WTC11 (cell line): ENCODE measurements around the gene RRP8. TPM values are rescaled to one million over a fixed set of nuclear protein-coding genes. Genes with fewer than 3 reads are reported as not detected.

Experiments used
- ATAC-seq: fragments of 200-7000 bp; cut with Tn5 transposase; 2 replicates; pipeline ENCODE4 v1.10.0; 2021; ENCODE audit warnings: mild to moderate bottlenecking, moderate library complexity
- CTCF ChIA-PET: fragments of 300-600 bp; sonication (Branson Sonifier 250); formaldehyde crosslinking; loops from one replicate; lab custom pipeline; 2021; ENCODE audit warnings: antibody characterized with exemption; lab: Charles Lee
- POLR2A ChIA-PET: fragments of 350-600 bp; sonication (Branson Sonifier 250); formaldehyde crosslinking; loops from one replicate; lab custom pipeline; 2021; ENCODE audit warnings: antibody characterized with exemption; lab: Charles Lee
- DNase-seq: peaks from one replicate; pipeline ENCODE4 v3.0.0; 2021; ENCODE audit warnings: low spot score
- H3K27ac Mint-ChIP-seq: 2 replicates; pipeline ENCODE4 v1.8.0; 2021; ENCODE audit warnings: mixed read lengths
- H3K27me3 Mint-ChIP-seq: 2 replicates; pipeline ENCODE4 v1.8.0; 2021; ENCODE audit warnings: low read depth, mild to moderate bottlenecking, moderate library complexity, mixed read lengths
- H3K36me3 Mint-ChIP-seq: 2 replicates; pipeline ENCODE4 v1.8.0; 2021; ENCODE audit warnings: mixed read lengths
- H3K4me1 Mint-ChIP-seq: 2 replicates; pipeline ENCODE4 v1.8.0; 2022; ENCODE audit warnings: mixed read lengths
- H3K4me3 Mint-ChIP-seq: 2 replicates; pipeline ENCODE4 v1.8.0; 2021; ENCODE audit warnings: mild to moderate bottlenecking, moderate library complexity, mixed read lengths
- H3K9me3 Mint-ChIP-seq: 2 replicates; pipeline ENCODE4 v1.8.0; 2021; ENCODE audit warnings: mixed read lengths
- ETV6 ChIP-seq: sonication (generic); formaldehyde crosslinking; IDR thresholded peaks from 2 replicates; pipeline ENCODE4 v1.8.1; 2022; ENCODE audit warnings: mild to moderate bottlenecking, missing genetic modification reagents
- FOXJ3 ChIP-seq: sonication (generic); formaldehyde crosslinking; IDR thresholded peaks from 2 replicates; pipeline ENCODE4 v1.9.0; 2021; ENCODE audit warnings: missing genetic modification reagents, mild to moderate bottlenecking, borderline replicate concordance
- NFYB ChIP-seq: sonication (generic); formaldehyde crosslinking; conservative IDR thresholded peaks from 2 replicates; pipeline ENCODE4 v1.8.0; 2022; ENCODE audit warnings: low read depth, missing genetic modification reagents
- NR1H2 ChIP-seq: sonication (generic); formaldehyde crosslinking; IDR thresholded peaks from 2 replicates; pipeline ENCODE4 v1.9.0; 2021; ENCODE audit warnings: mild to moderate bottlenecking, moderate library complexity, missing genetic modification reagents
- RORB ChIP-seq: fragments of 250-450 bp; sonication (Bioruptor Pico); IDR thresholded peaks from 2 replicates; pipeline ENCODE4 v1.9.0; 2021; ENCODE audit warnings: mild to moderate bottlenecking
- ZNF263 ChIP-seq: sonication (generic); formaldehyde crosslinking; IDR thresholded peaks from 2 replicates; pipeline ENCODE4 v1.8.1; 2022; ENCODE audit warnings: low read depth, mild to moderate bottlenecking, moderate library complexity, missing genetic modification reagents
- ZNF317 ChIP-seq: sonication (generic); formaldehyde crosslinking; IDR thresholded peaks from 2 replicates; pipeline ENCODE4 v1.8.1; 2023; ENCODE audit warnings: low read depth, mild to moderate bottlenecking, moderate library complexity, missing genetic modification reagents, borderline replicate concordance
- ZNF423 ChIP-seq: fragments of 250-450 bp; sonication (Bioruptor Pico); IDR thresholded peaks from 2 replicates; pipeline ENCODE4 v2.1.2; 2022; ENCODE audit warnings: mild to moderate bottlenecking, moderate library complexity
- total RNA-seq: library from RNA; stranded (reverse); gene quantifications from 3 replicates; pipeline ENCODE4 v1.2.3, GENCODE V29; 2021
- TF ChIP-seq, protein P1 (sequence below): sonication (generic); formaldehyde crosslinking; conservative IDR thresholded peaks from 2 replicates; pipeline ENCODE4 v1.8.1; 2022; ENCODE audit warnings: mild to moderate bottlenecking, missing genetic modification reagents
- TF ChIP-seq, protein P2 (sequence below): sonication (generic); formaldehyde crosslinking; IDR thresholded peaks from 2 replicates; pipeline ENCODE4 v1.8.0; 2023; ENCODE audit warnings: missing genetic modification reagents
- TF ChIP-seq, protein P3 (sequence below): sonication (generic); formaldehyde crosslinking; conservative IDR thresholded peaks from 2 replicates; pipeline ENCODE4 v1.8.1; 2023; ENCODE audit warnings: mild to moderate bottlenecking, low read depth, missing genetic modification reagents, moderate library complexity
- TF ChIP-seq, protein P4 (sequence below): fragments of 250-450 bp; sonication (Bioruptor Pico); IDR thresholded peaks from 2 replicates; pipeline ENCODE4 v1.9.0; 2021; ENCODE audit warnings: mild to moderate bottlenecking
- TF ChIP-seq, protein P5 (sequence below): fragments of 250-450 bp; sonication (Bioruptor Pico); IDR thresholded peaks from 2 replicates; pipeline ENCODE4 v1.9.0; 2021; ENCODE audit warnings: mild to moderate bottlenecking, borderline replicate concordance
- TF ChIP-seq, protein P6 (sequence below): sonication (generic); formaldehyde crosslinking; IDR thresholded peaks from 2 replicates; pipeline ENCODE4 v1.8.0; 2022; ENCODE audit warnings: missing genetic modification reagents
- TF ChIP-seq, protein P7 (sequence below): sonication (generic); formaldehyde crosslinking; IDR thresholded peaks from 2 replicates; pipeline ENCODE4 v1.8.1; 2022; ENCODE audit warnings: mild to moderate bottlenecking, missing genetic modification reagents, moderate library complexity, borderline replicate concordance
- TF ChIP-seq, protein P8 (sequence below): sonication (generic); formaldehyde crosslinking; IDR thresholded peaks from 2 replicates; pipeline ENCODE4 v1.8.1; 2022; ENCODE audit warnings: mild to moderate bottlenecking, moderate library complexity, missing genetic modification reagents

RRP8 gene
- total RNA-seq, 1 experiment from 2014 or later = 15.0 TPM

DNA sequence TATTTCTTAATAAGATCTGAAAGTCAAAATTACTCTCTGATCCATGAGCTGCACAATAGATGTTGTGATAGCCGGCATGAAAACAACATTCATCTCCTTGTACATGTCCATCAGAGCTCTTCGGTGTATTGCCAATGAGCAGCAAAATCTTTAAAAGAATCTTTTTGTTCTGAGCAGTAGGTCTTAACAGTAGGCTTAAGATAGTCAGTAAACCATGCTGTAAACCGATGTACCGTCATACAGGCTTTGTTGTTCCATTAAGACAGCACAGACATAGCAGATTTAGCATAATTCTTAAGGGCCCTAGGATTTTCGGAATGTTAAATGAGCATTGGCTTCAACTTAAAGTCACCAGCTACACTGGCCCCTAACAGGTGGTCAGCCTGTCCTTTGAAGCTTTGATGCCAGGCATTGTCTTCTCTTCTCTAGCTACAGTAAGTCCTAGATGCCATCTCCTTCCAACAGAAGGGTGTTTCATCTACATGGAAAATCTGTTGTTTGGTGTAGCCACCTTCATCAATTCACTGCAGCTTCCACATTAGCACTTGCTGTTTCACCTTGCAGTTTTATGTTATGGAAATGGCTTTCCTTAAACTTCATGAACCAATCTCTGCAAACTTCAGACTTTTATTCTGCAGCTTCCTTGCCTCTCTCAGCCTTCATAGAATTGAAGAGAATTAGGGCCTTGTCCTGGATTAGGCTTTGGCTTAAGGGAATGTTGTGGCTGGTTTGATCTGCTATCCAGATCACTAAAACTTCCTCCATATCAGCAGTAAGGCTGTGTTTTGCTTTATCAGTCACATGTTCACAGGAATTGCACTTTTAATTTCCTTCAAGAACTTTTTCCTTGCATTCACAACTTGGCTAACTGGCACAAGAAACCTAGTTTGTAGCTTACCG is 28.4 kb downstream of the RRP8 start:
- DNase-seq (no peak), ATAC-seq (no peak)
- POLR2A ChIA-PET = no interaction called here
- Mint-ChIP-seq H3K4me1 (no peaks in the 10 kb centered on the region), H3K4me3 (no peak overlapping the region), H3K27ac (no peak overlapping the region), H3K27me3 (no peaks in the 10 kb centered on the region; the same call in 1 of the 2 replicates), H3K36me3 (no peaks in the 10 kb centered on the region), H3K9me3 (no peaks in the 10 kb centered on the region)
- TF ChIP-seq, protein P1, sequence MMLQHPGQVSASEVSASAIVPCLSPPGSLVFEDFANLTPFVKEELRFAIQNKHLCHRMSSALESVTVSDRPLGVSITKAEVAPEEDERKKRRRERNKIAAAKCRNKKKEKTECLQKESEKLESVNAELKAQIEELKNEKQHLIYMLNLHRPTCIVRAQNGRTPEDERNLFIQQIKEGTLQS (CRISPR knock-in tag) = no peak
- TF ChIP-seq RORB (CRISPR knock-in tag) (no peak), NR1H2 (CRISPR knock-in tag) (no peak), NFYB (CRISPR knock-in tag) (no peak), ZNF423 (CRISPR knock-in tag) (no peak), FOXJ3 (CRISPR knock-in tag) (no peak), ZNF317 (no peak), ZNF263 (no peak), ETV6 (no peak)
- TF ChIP-seq, protein P2, sequence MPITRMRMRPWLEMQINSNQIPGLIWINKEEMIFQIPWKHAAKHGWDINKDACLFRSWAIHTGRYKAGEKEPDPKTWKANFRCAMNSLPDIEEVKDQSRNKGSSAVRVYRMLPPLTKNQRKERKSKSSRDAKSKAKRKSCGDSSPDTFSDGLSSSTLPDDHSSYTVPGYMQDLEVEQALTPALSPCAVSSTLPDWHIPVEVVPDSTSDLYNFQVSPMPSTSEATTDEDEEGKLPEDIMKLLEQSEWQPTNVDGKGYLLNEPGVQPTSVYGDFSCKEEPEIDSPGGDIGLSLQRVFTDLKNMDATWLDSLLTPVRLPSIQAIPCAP (CRISPR knock-in tag) = no peak
- TF ChIP-seq, protein P3, sequence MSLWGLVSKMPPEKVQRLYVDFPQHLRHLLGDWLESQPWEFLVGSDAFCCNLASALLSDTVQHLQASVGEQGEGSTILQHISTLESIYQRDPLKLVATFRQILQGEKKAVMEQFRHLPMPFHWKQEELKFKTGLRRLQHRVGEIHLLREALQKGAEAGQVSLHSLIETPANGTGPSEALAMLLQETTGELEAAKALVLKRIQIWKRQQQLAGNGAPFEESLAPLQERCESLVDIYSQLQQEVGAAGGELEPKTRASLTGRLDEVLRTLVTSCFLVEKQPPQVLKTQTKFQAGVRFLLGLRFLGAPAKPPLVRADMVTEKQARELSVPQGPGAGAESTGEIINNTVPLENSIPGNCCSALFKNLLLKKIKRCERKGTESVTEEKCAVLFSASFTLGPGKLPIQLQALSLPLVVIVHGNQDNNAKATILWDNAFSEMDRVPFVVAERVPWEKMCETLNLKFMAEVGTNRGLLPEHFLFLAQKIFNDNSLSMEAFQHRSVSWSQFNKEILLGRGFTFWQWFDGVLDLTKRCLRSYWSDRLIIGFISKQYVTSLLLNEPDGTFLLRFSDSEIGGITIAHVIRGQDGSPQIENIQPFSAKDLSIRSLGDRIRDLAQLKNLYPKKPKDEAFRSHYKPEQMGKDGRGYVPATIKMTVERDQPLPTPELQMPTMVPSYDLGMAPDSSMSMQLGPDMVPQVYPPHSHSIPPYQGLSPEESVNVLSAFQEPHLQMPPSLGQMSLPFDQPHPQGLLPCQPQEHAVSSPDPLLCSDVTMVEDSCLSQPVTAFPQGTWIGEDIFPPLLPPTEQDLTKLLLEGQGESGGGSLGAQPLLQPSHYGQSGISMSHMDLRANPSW (CRISPR knock-in tag) = no peak
- TF ChIP-seq, protein P4, sequence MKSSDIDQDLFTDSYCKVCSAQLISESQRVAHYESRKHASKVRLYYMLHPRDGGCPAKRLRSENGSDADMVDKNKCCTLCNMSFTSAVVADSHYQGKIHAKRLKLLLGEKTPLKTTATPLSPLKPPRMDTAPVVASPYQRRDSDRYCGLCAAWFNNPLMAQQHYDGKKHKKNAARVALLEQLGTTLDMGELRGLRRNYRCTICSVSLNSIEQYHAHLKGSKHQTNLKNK (CRISPR knock-in tag) = no peak
- TF ChIP-seq, protein P5, sequence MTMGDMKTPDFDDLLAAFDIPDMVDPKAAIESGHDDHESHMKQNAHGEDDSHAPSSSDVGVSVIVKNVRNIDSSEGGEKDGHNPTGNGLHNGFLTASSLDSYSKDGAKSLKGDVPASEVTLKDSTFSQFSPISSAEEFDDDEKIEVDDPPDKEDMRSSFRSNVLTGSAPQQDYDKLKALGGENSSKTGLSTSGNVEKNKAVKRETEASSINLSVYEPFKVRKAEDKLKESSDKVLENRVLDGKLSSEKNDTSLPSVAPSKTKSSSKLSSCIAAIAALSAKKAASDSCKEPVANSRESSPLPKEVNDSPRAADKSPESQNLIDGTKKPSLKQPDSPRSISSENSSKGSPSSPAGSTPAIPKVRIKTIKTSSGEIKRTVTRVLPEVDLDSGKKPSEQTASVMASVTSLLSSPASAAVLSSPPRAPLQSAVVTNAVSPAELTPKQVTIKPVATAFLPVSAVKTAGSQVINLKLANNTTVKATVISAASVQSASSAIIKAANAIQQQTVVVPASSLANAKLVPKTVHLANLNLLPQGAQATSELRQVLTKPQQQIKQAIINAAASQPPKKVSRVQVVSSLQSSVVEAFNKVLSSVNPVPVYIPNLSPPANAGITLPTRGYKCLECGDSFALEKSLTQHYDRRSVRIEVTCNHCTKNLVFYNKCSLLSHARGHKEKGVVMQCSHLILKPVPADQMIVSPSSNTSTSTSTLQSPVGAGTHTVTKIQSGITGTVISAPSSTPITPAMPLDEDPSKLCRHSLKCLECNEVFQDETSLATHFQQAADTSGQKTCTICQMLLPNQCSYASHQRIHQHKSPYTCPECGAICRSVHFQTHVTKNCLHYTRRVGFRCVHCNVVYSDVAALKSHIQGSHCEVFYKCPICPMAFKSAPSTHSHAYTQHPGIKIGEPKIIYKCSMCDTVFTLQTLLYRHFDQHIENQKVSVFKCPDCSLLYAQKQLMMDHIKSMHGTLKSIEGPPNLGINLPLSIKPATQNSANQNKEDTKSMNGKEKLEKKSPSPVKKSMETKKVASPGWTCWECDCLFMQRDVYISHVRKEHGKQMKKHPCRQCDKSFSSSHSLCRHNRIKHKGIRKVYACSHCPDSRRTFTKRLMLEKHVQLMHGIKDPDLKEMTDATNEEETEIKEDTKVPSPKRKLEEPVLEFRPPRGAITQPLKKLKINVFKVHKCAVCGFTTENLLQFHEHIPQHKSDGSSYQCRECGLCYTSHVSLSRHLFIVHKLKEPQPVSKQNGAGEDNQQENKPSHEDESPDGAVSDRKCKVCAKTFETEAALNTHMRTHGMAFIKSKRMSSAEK (CRISPR knock-in tag) = no peak
- TF ChIP-seq, protein P6, sequence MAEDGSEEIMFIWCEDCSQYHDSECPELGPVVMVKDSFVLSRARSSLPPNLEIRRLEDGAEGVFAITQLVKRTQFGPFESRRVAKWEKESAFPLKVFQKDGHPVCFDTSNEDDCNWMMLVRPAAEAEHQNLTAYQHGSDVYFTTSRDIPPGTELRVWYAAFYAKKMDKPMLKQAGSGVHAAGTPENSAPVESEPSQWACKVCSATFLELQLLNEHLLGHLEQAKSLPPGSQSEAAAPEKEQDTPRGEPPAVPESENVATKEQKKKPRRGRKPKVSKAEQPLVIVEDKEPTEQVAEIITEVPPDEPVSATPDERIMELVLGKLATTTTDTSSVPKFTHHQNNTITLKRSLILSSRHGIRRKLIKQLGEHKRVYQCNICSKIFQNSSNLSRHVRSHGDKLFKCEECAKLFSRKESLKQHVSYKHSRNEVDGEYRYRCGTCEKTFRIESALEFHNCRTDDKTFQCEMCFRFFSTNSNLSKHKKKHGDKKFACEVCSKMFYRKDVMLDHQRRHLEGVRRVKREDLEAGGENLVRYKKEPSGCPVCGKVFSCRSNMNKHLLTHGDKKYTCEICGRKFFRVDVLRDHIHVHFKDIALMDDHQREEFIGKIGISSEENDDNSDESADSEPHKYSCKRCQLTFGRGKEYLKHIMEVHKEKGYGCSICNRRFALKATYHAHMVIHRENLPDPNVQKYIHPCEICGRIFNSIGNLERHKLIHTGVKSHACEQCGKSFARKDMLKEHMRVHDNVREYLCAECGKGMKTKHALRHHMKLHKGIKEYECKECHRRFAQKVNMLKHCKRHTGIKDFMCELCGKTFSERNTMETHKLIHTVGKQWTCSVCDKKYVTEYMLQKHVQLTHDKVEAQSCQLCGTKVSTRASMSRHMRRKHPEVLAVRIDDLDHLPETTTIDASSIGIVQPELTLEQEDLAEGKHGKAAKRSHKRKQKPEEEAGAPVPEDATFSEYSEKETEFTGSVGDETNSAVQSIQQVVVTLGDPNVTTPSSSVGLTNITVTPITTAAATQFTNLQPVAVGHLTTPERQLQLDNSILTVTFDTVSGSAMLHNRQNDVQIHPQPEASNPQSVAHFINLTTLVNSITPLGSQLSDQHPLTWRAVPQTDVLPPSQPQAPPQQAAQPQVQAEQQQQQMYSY = no peak
- TF ChIP-seq, protein P7, sequence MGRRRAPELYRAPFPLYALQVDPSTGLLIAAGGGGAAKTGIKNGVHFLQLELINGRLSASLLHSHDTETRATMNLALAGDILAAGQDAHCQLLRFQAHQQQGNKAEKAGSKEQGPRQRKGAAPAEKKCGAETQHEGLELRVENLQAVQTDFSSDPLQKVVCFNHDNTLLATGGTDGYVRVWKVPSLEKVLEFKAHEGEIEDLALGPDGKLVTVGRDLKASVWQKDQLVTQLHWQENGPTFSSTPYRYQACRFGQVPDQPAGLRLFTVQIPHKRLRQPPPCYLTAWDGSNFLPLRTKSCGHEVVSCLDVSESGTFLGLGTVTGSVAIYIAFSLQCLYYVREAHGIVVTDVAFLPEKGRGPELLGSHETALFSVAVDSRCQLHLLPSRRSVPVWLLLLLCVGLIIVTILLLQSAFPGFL (CRISPR knock-in tag) = no peak
- TF ChIP-seq, protein P8, sequence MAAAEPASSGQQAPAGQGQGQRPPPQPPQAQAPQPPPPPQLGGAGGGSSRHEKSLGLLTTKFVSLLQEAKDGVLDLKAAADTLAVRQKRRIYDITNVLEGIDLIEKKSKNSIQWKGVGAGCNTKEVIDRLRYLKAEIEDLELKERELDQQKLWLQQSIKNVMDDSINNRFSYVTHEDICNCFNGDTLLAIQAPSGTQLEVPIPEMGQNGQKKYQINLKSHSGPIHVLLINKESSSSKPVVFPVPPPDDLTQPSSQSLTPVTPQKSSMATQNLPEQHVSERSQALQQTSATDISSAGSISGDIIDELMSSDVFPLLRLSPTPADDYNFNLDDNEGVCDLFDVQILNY (CRISPR knock-in tag) = no peak
- CTCF ChIA-PET = interaction anchor here (1.2 kb wide), 1 partner anchor 131 kb away, joined by 3 read pairs; no protein-coding TSS in a partner anchor
